Thoracic aorta (tissue), 2 donors: ENCODE measurements around the gene CACNG7. TPM values are rescaled to one million over a fixed set of nuclear protein-coding genes. Genes with fewer than 3 reads are reported as not detected.

Experiments
- ATAC-seq: fragments of 150-250 bp; one replicate; pipeline ENCODE4 v1.8.0; 2017; ENCODE audit warnings: low read depth; ENCODE audit not compliant: insufficient number of reproducible peaks, low FRiP score
- DNase-seq: peaks from one replicate; pipeline ENCODE4 v3.0.0-alpha.2; 2020; ENCODE audit warnings: low spot score
- H3K27ac ChIP-seq, 2 donors: fragments of 200-600 bp; sonication (generic); 1 replicate in 1 of 2; 2 replicates in 1 of 2; pipeline ENCODE4 v1.5.1; 2016; ENCODE audit warnings: mild to moderate bottlenecking in 2 of 2, moderate library complexity in 2 of 2
- H3K27me3 ChIP-seq: fragments of 200-600 bp; sonication (generic); replicated peaks from 2 replicates; pipeline ENCODE4 v1.6.0; 2016; ENCODE audit warnings: mild to moderate bottlenecking; ENCODE audit not compliant: insufficient read depth
- H3K36me3 ChIP-seq: fragments of 200-600 bp; sonication (generic); one replicate; pipeline ENCODE4 v1.5.1; 2016
- H3K4me1 ChIP-seq, 2 donors: fragments of 200-600 bp; sonication (generic); 1 replicate in 1 of 2; 2 replicates in 1 of 2; pipeline versions ENCODE4 v1.5.1 to v1.6.0; 2016; ENCODE audit warnings: low read depth in 2 of 2, mild to moderate bottlenecking in 1 of 2; ENCODE audit not compliant: control insufficient read depth in 1 of 2
- H3K4me3 ChIP-seq: fragments of 200-600 bp; sonication (generic); 2 replicates; pipeline ENCODE4 v1.5.1; 2016; ENCODE audit warnings: mild to moderate bottlenecking
- H3K9me3 ChIP-seq: fragments of 200-600 bp; sonication (generic); 2 replicates; pipeline ENCODE4 v1.5.1; 2016
- CTCF ChIP-seq: fragments of 200-600 bp; sonication (generic); IDR thresholded peaks from one replicate; pipeline ENCODE4 v1.5.1; 2019; ENCODE audit warnings: antibody characterized with exemption
- total RNA-seq, 2 donors: library from RNA; depleted of rRNA; stranded (reverse); fragments of >200 nt; gene quantifications; one replicate each; pipeline versions ENCODE4 v1.1.0 to v1.2.3, GENCODE V29; 2016

Gene CACNG7
- total RNA-seq, 2 donors from 2014 or later: not detected

- ATAC-seq (no peak), DNase-seq (no peak)
- Histone ChIP-seq H3K4me3 (no peak overlapping the region), H3K36me3 (no peaks in the 10 kb centered on the region), H3K9me3 (no peaks in the 10 kb centered on the region), H3K27ac (no peak overlapping the region), H3K4me1 (no peaks in the 10 kb centered on the region), H3K27me3 (no peaks in the 10 kb centered on the region)
- TF ChIP-seq CTCF: no peak
Measured at GRCh38 chr19:53971673-53972072, 62.6 kb downstream of the CACNG7 start.

GRCh38 chr19:53977429-53977990 lies 68.4 kb downstream of the CACNG7 start:
- no peaks in the 10 kb centered on the region for H3K9me3 ChIP-seq
- TF ChIP-seq CTCF: no peak
- DNase-seq (peak; percentile 62), ATAC-seq (peak; percentile 83)
- H3K4me3 ChIP-seq: peak overlapping the region; percentile 68
- peaks cover 0 to 18% of the 10 kb centered on the region in 2 donors for H3K4me1 ChIP-seq
- no peaks in the 10 kb centered on the region for H3K36me3 ChIP-seq
- no peak overlapping the region for H3K27ac ChIP-seq
- peaks cover 16% of the 10 kb centered on the region for H3K27me3 ChIP-seq

- no peak for TF ChIP-seq CTCF
- ATAC-seq: peak; percentile 72
- Histone ChIP-seq H3K4me1 (peaks cover 0 to 18% of the 10 kb centered on the region in 2 donors), H3K9me3 (no peaks in the 10 kb centered on the region), H3K27me3 (peaks cover 16% of the 10 kb centered on the region), H3K4me3 (peak overlapping the region; percentile 68), H3K27ac (no peak overlapping the region), H3K36me3 (no peaks in the 10 kb centered on the region)
- peak; percentile 3 for DNase-seq
Measured at GRCh38 chr19:53977991-53978731, 69.1 kb downstream of the CACNG7 start.

- no peak for DNase-seq
- H3K27ac ChIP-seq: no peak overlapping the region
- H3K36me3 ChIP-seq: no peaks in the 10 kb centered on the region
- TF ChIP-seq CTCF: no peak
- H3K4me3 ChIP-seq: peak overlapping the region; percentile 47
- peaks cover 16% of the 10 kb centered on the region for H3K27me3 ChIP-seq
- ATAC-seq: no peak
- no peaks in the 10 kb centered on the region for H3K9me3 ChIP-seq
- H3K4me1 ChIP-seq: peaks cover 0 to 18% of the 10 kb centered on the region in 2 donors
Measured at GRCh38 chr19:53978975-53979801, 70.1 kb downstream of the CACNG7 start.
